NCI-H2081 treated with DMSO at 0.1 percent for 48 hours (cell line): ENCODE results near the gene OR1A2.
"Not testable (repeated sequence)": the region's sequence is repeated elsewhere in the genome, so short reads cannot be mapped to it uniquely, and the experiment has no call there.

Experiments used
- DNase-seq: peaks from one replicate; lab custom pipeline; 2025; lab: John Stamatoyannopoulos, UW

The OR1A2 gene

GRCh38 chr17:3197219-3197618 lies at the start of gene OR1A2:
TSS of gene OR1A2 (plus strand) at chr17:3197519. CDS start at chr17:3197519, 0 bp downstream.
- DNase-seq = no peak

- no peak for DNase-seq
Measured at GRCh38 chr17:3157218-3157617, 40.1 kb upstream of the OR1A2 start.

- no peak for DNase-seq
Measured at GRCh38 chr17:3167574-3167973, 29.7 kb upstream of the OR1A2 start.

DNA sequence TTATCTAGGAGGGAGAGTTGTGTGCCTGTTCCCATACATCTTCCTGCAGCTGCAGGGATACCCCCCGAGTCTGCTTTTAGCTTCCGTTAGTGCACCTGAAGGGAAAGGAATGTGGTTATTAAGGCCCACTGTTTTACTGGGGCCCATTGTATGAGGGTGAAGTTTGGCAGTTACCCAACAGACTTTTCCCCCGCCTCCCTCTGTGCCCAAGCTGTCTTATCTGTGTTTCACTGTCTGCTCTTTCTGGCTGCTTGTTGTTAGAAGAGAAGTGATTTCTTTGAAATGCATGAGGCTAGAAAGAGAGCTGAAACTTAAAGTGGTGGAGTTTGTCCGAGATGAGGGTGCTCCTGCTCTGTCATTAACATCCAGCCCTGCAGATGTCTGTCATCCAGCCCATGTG lies 7.4 kb upstream of the OR1A2 start:
- DNase-seq = no peak

GRCh38 chr17:3207367-3207766 lies 10.0 kb downstream of the OR1A2 start, which contains the start of gene OR1A1:
TSS of gene OR1A1 (plus strand) at chr17:3207667. CDS start at chr17:3215621, 7,954 bp downstream.
- DNase-seq = no peak

DNA sequence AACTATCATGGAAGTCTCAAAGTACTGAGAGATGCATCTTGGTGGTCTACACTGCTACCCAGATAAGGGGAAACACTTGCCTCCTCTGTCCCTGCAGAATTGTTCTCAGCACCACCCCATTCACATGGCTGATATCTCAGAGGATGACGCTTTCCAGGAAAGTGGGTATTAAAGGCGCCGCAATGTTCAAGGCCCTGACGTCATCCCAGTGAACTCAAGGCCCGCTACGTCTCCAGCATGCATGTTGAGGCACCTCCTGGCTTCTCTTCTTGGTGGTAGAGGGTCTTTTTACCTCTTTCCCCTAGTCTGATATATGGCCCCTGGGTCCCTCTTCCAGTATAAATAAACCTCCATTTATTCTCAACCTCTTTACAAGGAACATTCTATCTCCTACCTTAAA lies 11.2 kb downstream of the OR1A2 start:
- DNase-seq = no peak

DNA sequence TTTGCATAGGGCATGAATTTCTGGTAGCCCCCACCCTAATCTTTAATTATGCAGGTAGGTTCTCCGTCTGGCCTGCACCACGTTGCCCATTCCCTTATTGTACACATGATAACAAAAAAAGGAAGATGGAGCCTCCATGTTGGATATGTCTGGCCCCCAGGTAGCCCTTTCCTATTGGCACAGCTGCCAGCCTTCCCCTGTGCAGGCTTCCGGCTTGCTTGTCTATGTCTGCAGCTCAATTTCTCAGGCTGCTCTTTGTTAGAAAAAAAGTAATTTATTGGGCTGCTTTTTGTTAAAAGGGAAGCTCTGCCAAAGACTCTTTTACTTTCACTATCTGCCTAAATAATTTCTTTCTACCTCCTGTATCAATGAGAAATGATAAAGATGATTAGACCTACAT lies 15.7 kb downstream of the OR1A2 start:
- no peak for DNase-seq

GRCh38 chr17:3213587-3213986 lies 16.3 kb downstream of the OR1A2 start:
- DNase-seq = no peak

- not testable (repeated sequence) for DNase-seq
Measured at GRCh38 chr17:3219978-3220377, 22.7 kb downstream of the OR1A2 start.

GRCh38 chr17:3221850-3222249 lies 24.5 kb downstream of the OR1A2 start:
- no peak for DNase-seq

- DNase-seq = no peak
Measured at GRCh38 chr17:3222505-3222904, 25.2 kb downstream of the OR1A2 start.

DNA sequence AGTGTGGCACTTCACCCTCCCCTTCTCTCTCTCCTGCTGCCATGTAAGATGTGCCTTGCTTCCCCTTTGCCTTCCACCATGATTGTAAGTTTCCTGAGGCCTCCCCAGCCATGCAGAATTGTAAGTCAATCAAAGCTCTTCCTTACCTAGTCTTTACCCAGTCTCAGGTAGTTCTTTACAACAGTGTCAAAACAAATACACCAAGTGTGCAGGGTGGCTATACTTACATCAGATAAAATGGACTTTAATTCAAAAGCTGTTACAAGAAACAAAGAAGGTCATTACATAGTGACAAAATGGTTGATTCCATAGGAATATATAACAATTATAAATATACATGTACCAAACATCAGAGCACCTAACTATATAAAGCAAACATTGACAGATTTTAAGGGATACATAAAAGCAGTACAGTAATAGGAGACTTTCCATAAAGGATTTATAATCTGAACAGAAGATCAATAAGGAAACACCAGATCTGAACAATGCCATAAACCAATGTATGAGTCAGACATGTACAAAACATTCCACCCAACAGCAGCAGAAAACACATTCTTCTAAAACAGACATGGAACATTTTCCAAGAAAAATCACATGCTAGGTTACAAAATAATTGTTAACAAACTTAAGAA lies 27.5 kb downstream of the OR1A2 start:
- DNase-seq = not testable (repeated sequence)

DNA sequence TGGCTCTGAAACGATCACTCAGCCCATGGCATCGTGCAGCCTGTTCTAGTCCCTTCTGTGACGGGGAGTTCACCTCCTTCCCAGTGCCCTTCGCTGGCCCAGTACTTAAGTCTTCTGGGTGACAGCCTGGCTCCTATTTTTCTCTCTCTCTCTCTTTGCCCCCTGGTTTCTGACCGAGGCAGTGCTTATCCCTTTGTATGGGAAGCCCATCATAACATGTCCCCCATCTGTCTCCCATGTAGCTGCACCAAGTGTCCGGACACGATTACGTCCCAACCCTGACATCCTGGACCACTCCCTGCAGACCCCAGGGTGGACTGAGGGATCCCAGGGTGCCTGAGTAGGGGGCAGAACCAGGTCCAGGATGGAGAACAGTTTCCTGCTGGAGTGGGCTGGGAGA lies 35.0 kb downstream of the OR1A2 start:
- DNase-seq = not testable (repeated sequence)

DNA sequence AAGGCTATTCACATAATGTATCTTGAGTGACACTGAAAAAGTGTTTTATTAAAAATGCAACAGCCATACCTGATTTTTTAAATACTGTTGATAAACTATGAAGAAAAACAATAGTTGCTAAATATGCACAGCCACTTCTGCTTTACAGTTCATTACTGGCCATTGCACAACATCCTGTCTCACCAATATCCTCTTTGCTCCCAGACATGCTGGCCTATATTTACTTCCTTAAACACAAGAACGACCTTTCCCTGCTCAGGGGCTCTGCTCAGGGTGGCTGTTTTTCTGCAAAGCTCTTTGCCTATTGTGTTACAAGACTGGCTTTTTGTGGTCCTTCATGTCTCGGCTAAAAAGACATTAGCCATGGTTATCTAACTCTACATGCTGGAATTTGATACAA lies 41.4 kb downstream of the OR1A2 start:
- DNase-seq = not testable (repeated sequence)

- not testable (repeated sequence) for DNase-seq
Measured at GRCh38 chr17:3241044-3241443, 43.7 kb downstream of the OR1A2 start.

GRCh38 chr17:3244841-3245240 lies 47.5 kb downstream of the OR1A2 start:
- DNase-seq = not testable (repeated sequence)
